AG10803 (cell line): ENCODE data around the gene HNRNPA2B1.
A peak's percentile ranks its signal among the peaks of the same experiment; 100 is the strongest.

Source experiments
- DNase-seq: peaks from one replicate; pipeline ENCODE4 v3.0.0; 2010; ENCODE audit warnings: low read depth
- H3K4me3 ChIP-seq: 2 replicates; pipeline ENCODE4 v1.5.1; 2011; ENCODE audit warnings: mild to moderate bottlenecking, low read length, control low read depth
- CTCF ChIP-seq: conservative IDR thresholded peaks from 2 replicates; pipeline ENCODE4 v1.5.1; 2011; ENCODE audit warnings: mild to moderate bottlenecking, low read length, control low read depth, inconsistent platforms

HNRNPA2B1 gene

GRCh38 chr7:26227987-26228386 lies 27.4 kb upstream of the HNRNPA2B1 start:
- no peak overlapping the region for H3K4me3 ChIP-seq
- no peak for TF ChIP-seq CTCF
- DNase-seq, result no peak

GRCh38 chr7:26224359-26224758 lies 23.8 kb upstream of the HNRNPA2B1 start:
- TF ChIP-seq CTCF, result no peak
- no peak overlapping the region for H3K4me3 ChIP-seq
- DNase-seq, result no peak

GRCh38 chr7:26216049-26216448 lies 15.5 kb upstream of the HNRNPA2B1 start:
- H3K4me3 ChIP-seq, result no peak overlapping the region
- DNase-seq, result no peak
- TF ChIP-seq CTCF, result no peak

GRCh38 chr7:26213807-26214515 lies 13.4 kb upstream of the HNRNPA2B1 start:
- no peak for TF ChIP-seq CTCF
- no peak overlapping the region for H3K4me3 ChIP-seq
- DNase-seq, result no peak

- TF ChIP-seq CTCF, result no peak
- no peak overlapping the region for H3K4me3 ChIP-seq
- no peak for DNase-seq
Measured at GRCh38 chr7:26212921-26213718, 12.6 kb upstream of the HNRNPA2B1 start.

GRCh38 chr7:26208040-26208439 lies 7.5 kb upstream of the HNRNPA2B1 start:
- no peak overlapping the region for H3K4me3 ChIP-seq
- no peak for TF ChIP-seq CTCF
- no peak for DNase-seq

GRCh38 chr7:26203016-26203415 lies 2.5 kb upstream of the HNRNPA2B1 start:
- DNase-seq, result no peak
- no peak for TF ChIP-seq CTCF
- peak overlapping the region; percentile 95 for H3K4me3 ChIP-seq
